Measurements from ENCODE around the gene DYNLT1.
A peak's percentile ranks its signal among the peaks of the same experiment; 100 is the strongest.
"Not testable (repeated sequence)": the region's sequence is repeated elsewhere in the genome, so short reads cannot be mapped to it uniquely, and the experiment has no call there.

DYNLT1 gene

GRCh38 chr6:158644231-158645063, at the start of gene DYNLT1:
TSS of gene DYNLT1 (minus strand) at chr6:158644743. CDS start at chr6:158644708, 35 bp downstream.
- peak; percentile 90 for DNase-seq

GRCh38 chr6:158688860-158689259, 44.3 kb upstream of the DYNLT1 start:
- DNase-seq: no peak

- DNase-seq: no peak
These were observed 43.0 kb upstream of the DYNLT1 start for GRCh38 chr6:158687506-158687905.

- DNase-seq: no peak
These were observed 42.3 kb upstream of the DYNLT1 start for GRCh38 chr6:158686791-158687381.

- DNase-seq: no peak
These were observed 41.8 kb upstream of the DYNLT1 start for GRCh38 chr6:158686311-158686710.

GRCh38 chr6:158684745-158685324, 40.3 kb upstream of the DYNLT1 start:
- DNase-seq: no peak

GRCh38 chr6:158684311-158684710, 39.8 kb upstream of the DYNLT1 start:
- no peak for DNase-seq

GRCh38 chr6:158680481-158680880, 35.9 kb upstream of the DYNLT1 start:
- no peak for DNase-seq

- no peak for DNase-seq
These were observed 35.5 kb upstream of the DYNLT1 start for GRCh38 chr6:158680015-158680414.

GRCh38 chr6:158677906-158678578, 33.5 kb upstream of the DYNLT1 start:
- DNase-seq: no peak

- DNase-seq: not testable (repeated sequence)
These were observed 32.6 kb upstream of the DYNLT1 start for GRCh38 chr6:158677094-158677493.

GRCh38 chr6:158674342-158675131, 30.0 kb upstream of the DYNLT1 start:
- no peak for DNase-seq

GRCh38 chr6:158672726-158673125, 28.2 kb upstream of the DYNLT1 start:
- DNase-seq: no peak

GRCh38 chr6:158672119-158672518, 27.6 kb upstream of the DYNLT1 start:
- not testable (repeated sequence) for DNase-seq

- no peak for DNase-seq
These were observed 24.8 kb upstream of the DYNLT1 start for GRCh38 chr6:158669145-158670035.

- DNase-seq: no peak
These were observed 24.2 kb upstream of the DYNLT1 start for GRCh38 chr6:158668707-158669103.

GRCh38 chr6:158667360-158667981, 22.9 kb upstream of the DYNLT1 start:
- DNase-seq: no peak

- no peak for DNase-seq
These were observed 22.3 kb upstream of the DYNLT1 start for GRCh38 chr6:158666628-158667359.

GRCh38 chr6:158665332-158665731, 20.8 kb upstream of the DYNLT1 start:
- no peak for DNase-seq

- DNase-seq: no peak
These were observed 19.2 kb upstream of the DYNLT1 start for GRCh38 chr6:158663625-158664165.

All from stimulated activated CD4-positive, alpha-beta T cell treated with anti-CD3 and anti-CD28 coated beads, Interleukin-1b, Interleukin-23, amount 100 ng/mL, for 48 hours (primary cell).